GM23338 (cell line): Measurements from ENCODE around the gene CANT1.

Experiments
- CREB1 ChIP-seq: fragments of 250-450 bp; sonication (Bioruptor Pico); IDR thresholded peaks from 2 replicates; pipeline ENCODE4 v1.5.0; 2020; ENCODE audit warnings: low read depth, mild to moderate bottlenecking, moderate library complexity
- EZH2 ChIP-seq: fragments of 200-600 bp; sonication (generic); IDR thresholded peaks from one replicate; pipeline ENCODE4 v1.8.0; 2017; ENCODE audit warnings: antibody characterized with exemption, mild to moderate bottlenecking, low read depth; ENCODE audit not compliant: unreplicated experiment
- EZH2phosphoT487 ChIP-seq: fragments of 200-600 bp; sonication (generic); IDR thresholded peaks from one replicate; pipeline ENCODE4 v1.8.1; 2018; ENCODE audit warnings: antibody characterized with exemption; ENCODE audit not compliant: unreplicated experiment
- JUNB ChIP-seq: IDR thresholded peaks from one replicate; pipeline ENCODE4 v1.6.1; 2016; ENCODE audit warnings: antibody characterized with exemption; ENCODE audit not compliant: unreplicated experiment
- POLR2AphosphoS5 ChIP-seq: IDR thresholded peaks from 2 replicates; pipeline ENCODE4 v1.6.1; 2016; ENCODE audit warnings: antibody characterized with exemption, low read depth
- STAT1 ChIP-seq: IDR thresholded peaks from one replicate; pipeline ENCODE4 v1.6.1; 2016; ENCODE audit warnings: antibody characterized with exemption; ENCODE audit not compliant: unreplicated experiment
- ZNF114 ChIP-seq: fragments of 250-450 bp; sonication (Bioruptor Pico); IDR thresholded peaks from 2 replicates; pipeline ENCODE4 v1.5.0; 2020; ENCODE audit warnings: mild to moderate bottlenecking, moderate library complexity
- TF ChIP-seq, protein P1 (sequence below), 2 experiments: fragments of 200-600 bp in 1 of 2; sonication (generic) in 1 of 2; conservative IDR thresholded peaks; 2 replicates each; pipeline versions ENCODE4 v1.5.1 to v1.6.1; 2016 to 2017; ENCODE audit warnings: antibody characterized with exemption in 2 of 2, low read depth in 2 of 2, mild to moderate bottlenecking in 2 of 2, moderate library complexity in 1 of 2
- TF ChIP-seq, protein P2 (sequence below): IDR thresholded peaks from 2 replicates; pipeline ENCODE4 v1.6.1; 2016; ENCODE audit warnings: antibody characterized with exemption
- TF ChIP-seq, protein P3 (sequence below): IDR thresholded peaks from one replicate; pipeline ENCODE4 v1.6.1; 2018; ENCODE audit warnings: antibody characterized with exemption; ENCODE audit not compliant: unreplicated experiment

DNA sequence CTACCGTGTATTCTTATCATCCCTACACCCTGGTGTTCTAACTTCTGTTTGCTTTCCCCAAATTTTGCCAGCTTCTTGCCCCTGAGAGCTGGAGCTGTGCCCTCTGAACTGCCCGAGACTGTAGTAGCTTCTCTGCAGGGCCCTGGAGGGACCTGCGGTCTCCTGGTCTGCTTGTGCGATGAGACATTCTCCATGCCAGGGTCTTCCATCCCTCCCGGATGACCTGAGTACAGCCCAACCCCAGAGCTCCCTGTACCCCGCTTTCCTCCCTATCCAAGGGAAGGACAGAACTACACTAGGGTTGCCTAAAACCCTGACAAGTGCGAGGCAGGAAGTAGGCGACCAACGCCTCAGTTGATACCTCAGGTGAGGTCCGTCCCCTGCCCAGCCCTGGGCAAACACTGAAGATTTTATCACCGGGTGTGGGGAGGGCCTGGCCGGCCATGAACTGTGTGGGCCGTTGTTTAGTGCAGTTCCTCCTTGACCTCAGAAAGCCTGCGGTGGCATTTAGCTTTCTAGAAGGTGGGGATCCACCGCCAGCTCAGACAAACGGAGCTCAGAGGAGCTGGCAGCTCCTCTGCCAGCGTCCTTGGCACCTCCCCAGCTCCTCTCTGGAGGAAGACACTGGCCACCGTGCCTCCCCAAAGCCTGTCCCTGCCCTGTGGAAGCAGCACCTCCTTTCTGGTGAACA is 13.7 kb downstream of the CANT1 start:
- TF ChIP-seq, protein P1, sequence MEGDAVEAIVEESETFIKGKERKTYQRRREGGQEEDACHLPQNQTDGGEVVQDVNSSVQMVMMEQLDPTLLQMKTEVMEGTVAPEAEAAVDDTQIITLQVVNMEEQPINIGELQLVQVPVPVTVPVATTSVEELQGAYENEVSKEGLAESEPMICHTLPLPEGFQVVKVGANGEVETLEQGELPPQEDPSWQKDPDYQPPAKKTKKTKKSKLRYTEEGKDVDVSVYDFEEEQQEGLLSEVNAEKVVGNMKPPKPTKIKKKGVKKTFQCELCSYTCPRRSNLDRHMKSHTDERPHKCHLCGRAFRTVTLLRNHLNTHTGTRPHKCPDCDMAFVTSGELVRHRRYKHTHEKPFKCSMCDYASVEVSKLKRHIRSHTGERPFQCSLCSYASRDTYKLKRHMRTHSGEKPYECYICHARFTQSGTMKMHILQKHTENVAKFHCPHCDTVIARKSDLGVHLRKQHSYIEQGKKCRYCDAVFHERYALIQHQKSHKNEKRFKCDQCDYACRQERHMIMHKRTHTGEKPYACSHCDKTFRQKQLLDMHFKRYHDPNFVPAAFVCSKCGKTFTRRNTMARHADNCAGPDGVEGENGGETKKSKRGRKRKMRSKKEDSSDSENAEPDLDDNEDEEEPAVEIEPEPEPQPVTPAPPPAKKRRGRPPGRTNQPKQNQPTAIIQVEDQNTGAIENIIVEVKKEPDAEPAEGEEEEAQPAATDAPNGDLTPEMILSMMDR (conservative IDR thresholded peaks at IDR 0.05; ENCODE audit: low read depth in 2 of 2) = no peak
- no peak for TF ChIP-seq EZH2
- TF ChIP-seq, protein P2, sequence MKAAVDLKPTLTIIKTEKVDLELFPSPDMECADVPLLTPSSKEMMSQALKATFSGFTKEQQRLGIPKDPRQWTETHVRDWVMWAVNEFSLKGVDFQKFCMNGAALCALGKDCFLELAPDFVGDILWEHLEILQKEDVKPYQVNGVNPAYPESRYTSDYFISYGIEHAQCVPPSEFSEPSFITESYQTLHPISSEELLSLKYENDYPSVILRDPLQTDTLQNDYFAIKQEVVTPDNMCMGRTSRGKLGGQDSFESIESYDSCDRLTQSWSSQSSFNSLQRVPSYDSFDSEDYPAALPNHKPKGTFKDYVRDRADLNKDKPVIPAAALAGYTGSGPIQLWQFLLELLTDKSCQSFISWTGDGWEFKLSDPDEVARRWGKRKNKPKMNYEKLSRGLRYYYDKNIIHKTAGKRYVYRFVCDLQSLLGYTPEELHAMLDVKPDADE = no peak
- no peak for TF ChIP-seq JUNB
- no peak for TF ChIP-seq POLR2AphosphoS5
- TF ChIP-seq, protein P3, sequence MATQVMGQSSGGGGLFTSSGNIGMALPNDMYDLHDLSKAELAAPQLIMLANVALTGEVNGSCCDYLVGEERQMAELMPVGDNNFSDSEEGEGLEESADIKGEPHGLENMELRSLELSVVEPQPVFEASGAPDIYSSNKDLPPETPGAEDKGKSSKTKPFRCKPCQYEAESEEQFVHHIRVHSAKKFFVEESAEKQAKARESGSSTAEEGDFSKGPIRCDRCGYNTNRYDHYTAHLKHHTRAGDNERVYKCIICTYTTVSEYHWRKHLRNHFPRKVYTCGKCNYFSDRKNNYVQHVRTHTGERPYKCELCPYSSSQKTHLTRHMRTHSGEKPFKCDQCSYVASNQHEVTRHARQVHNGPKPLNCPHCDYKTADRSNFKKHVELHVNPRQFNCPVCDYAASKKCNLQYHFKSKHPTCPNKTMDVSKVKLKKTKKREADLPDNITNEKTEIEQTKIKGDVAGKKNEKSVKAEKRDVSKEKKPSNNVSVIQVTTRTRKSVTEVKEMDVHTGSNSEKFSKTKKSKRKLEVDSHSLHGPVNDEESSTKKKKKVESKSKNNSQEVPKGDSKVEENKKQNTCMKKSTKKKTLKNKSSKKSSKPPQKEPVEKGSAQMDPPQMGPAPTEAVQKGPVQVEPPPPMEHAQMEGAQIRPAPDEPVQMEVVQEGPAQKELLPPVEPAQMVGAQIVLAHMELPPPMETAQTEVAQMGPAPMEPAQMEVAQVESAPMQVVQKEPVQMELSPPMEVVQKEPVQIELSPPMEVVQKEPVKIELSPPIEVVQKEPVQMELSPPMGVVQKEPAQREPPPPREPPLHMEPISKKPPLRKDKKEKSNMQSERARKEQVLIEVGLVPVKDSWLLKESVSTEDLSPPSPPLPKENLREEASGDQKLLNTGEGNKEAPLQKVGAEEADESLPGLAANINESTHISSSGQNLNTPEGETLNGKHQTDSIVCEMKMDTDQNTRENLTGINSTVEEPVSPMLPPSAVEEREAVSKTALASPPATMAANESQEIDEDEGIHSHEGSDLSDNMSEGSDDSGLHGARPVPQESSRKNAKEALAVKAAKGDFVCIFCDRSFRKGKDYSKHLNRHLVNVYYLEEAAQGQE = no peak
- TF ChIP-seq CREB1 = no peak
- no peak for TF ChIP-seq EZH2phosphoT487
- TF ChIP-seq ZNF114 (CRISPR knock-in tag) = no peak
- TF ChIP-seq STAT1 = no peak
